Measurements from ENCODE around the gene TBC1D10A.

DNA sequence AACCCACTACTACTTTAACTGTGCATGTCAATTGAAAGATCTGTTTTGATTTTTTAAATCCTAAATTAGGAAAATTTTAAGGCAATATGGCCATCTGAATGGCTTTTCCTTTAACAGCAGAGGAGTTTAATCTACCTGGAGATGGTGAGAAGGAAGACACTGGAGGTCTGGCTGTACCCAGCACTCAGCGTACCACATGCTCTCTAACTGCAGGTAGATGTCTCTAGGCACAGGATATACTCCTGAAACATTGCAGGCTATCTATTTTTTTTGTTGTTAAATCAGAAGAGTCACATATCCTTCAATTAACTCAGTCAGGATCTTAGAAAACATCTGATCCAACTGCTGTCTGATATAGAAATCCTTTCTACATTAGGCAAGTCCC is 20.1 kb downstream of the TBC1D10A start:
- TF ChIP-seq EZH2 (IDR thresholded peaks at IDR 0.05; ENCODE audit: low read length, unreplicated experiment): no peak
- TF ChIP-seq, protein P1, sequence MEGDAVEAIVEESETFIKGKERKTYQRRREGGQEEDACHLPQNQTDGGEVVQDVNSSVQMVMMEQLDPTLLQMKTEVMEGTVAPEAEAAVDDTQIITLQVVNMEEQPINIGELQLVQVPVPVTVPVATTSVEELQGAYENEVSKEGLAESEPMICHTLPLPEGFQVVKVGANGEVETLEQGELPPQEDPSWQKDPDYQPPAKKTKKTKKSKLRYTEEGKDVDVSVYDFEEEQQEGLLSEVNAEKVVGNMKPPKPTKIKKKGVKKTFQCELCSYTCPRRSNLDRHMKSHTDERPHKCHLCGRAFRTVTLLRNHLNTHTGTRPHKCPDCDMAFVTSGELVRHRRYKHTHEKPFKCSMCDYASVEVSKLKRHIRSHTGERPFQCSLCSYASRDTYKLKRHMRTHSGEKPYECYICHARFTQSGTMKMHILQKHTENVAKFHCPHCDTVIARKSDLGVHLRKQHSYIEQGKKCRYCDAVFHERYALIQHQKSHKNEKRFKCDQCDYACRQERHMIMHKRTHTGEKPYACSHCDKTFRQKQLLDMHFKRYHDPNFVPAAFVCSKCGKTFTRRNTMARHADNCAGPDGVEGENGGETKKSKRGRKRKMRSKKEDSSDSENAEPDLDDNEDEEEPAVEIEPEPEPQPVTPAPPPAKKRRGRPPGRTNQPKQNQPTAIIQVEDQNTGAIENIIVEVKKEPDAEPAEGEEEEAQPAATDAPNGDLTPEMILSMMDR (conservative IDR thresholded peaks at IDR 0.05; ENCODE audit: low read depth, low read length): no peak

Data from PC-3 (cell line).